K562 (cell line): ENCODE measurements around the gene KRTAP23-1. TPM values are rescaled to one million over a fixed set of nuclear protein-coding genes. Genes with fewer than 3 reads are reported as not detected.

Experiments
- ATAC-seq: fragments of 200-7000 bp; cut with Tn5 transposase; 3 replicates; pipeline ENCODE4 v1.9.1; 2020; ENCODE audit warnings: moderate library complexity
- BruUV-seq: library from RNA; stranded (reverse); fragments of 400-500 nt; replicated peaks from 2 replicates; lab custom pipeline; 2021; lab: Mats Ljungman, UMichigan
- CTCF ChIA-PET: fragments of 300-600 bp; formaldehyde crosslinking; extraction: SDS; loops from one replicate; lab custom pipeline; 2021; ENCODE audit warnings: low intra/inter-chr PET ratio; lab: Yijun Ruan, JAX
- POLR2A ChIA-PET: fragments of 300-600, 350-650 bp; sonication (Branson Sonifier 250); formaldehyde crosslinking; extraction: SDS; loops from one replicate; lab custom pipeline; 2021; ENCODE audit warnings: antibody characterized with exemption, inconsistent platforms; lab: Yijun Ruan, JAX
- DNase-seq, 4 experiments: peaks; one replicate each; pipeline versions ENCODE4 v3.0.0 to v3.0.0-alpha.2; 2011 to 2018; ENCODE audit warnings: low spot score in 3 of 4, mixed read lengths in 3 of 4; ENCODE audit errors: extremely low read depth in 1 of 4
- FAIRE-seq: peaks from 2 replicates; lab custom pipeline; 2011; peaks lifted over from hg19 to GRCh38; lab: Jason Lieb, UNC
- H2AFZ ChIP-seq: 2 replicates; pipeline ENCODE4 v1.6.0; 2011; ENCODE audit warnings: low read depth, low read length, control low read depth, inconsistent platforms
- H3K27ac ChIP-seq: fragments of 200-600 bp; 3 replicates; pipeline ENCODE4 v1.8.0; 2011; ENCODE audit warnings: low read depth, mild to moderate bottlenecking, control low read depth, inconsistent platforms, low read length, moderate library complexity, mixed read lengths; ENCODE audit errors: extremely low read depth
- H3K27me3 ChIP-seq, 2 experiments: fragments of 300-600 bp in 1 of 2; 2 replicates in 1 of 2; 3 replicates in 1 of 2; pipeline versions ENCODE4 v1.6.0 to v1.8.0; 2011; ENCODE audit warnings: inconsistent platforms in 2 of 2, low read length in 2 of 2, mild to moderate bottlenecking in 1 of 2, mixed read lengths in 1 of 2, moderate library complexity in 1 of 2; ENCODE audit not compliant: control insufficient read depth in 2 of 2, insufficient read depth in 2 of 2
- H3K36me3 ChIP-seq: fragments of 300-600 bp; 3 replicates; pipeline ENCODE4 v1.8.0; 2011; ENCODE audit warnings: mild to moderate bottlenecking, low read length, inconsistent platforms; ENCODE audit not compliant: control insufficient read depth, insufficient read depth
- H3K4me1 ChIP-seq, 2 experiments: fragments of 200-600 bp in 1 of 2; replicated peaks in 1 of 2; 2 replicates in 1 of 2; 3 replicates in 1 of 2; pipeline versions ENCODE4 v1.5.1 to v1.8.0; 2011; ENCODE audit warnings: inconsistent platforms in 2 of 2, low read length in 2 of 2, mild to moderate bottlenecking in 1 of 2, mixed read lengths in 1 of 2, moderate library complexity in 1 of 2; ENCODE audit not compliant: control insufficient read depth in 2 of 2, insufficient read depth in 2 of 2
- H3K4me2 ChIP-seq: 2 replicates; pipeline ENCODE4 v1.6.1; 2011; ENCODE audit warnings: low read length, control low read depth, inconsistent platforms, mixed read lengths; ENCODE audit not compliant: insufficient read depth
- H3K4me3 ChIP-seq: fragments of 200-600 bp; sonication (generic), shearing (Covaris generic); 2 replicates; pipeline ENCODE4 v1.5.1; 2016; ENCODE audit warnings: control low read depth, inconsistent platforms
- H3K79me2 ChIP-seq: fragments of 200-600 bp; 3 replicates; pipeline ENCODE4 v1.8.0; 2011; ENCODE audit warnings: low read length, inconsistent platforms; ENCODE audit not compliant: control insufficient read depth, insufficient read depth
- H3K9ac ChIP-seq, 2 experiments: 2 replicates each; pipeline versions ENCODE4 v1.6.0 to v1.6.1; 2011; ENCODE audit warnings: low read depth in 2 of 2, low read length in 2 of 2, control low read depth in 1 of 2, inconsistent platforms in 1 of 2, mild to moderate bottlenecking in 1 of 2, mixed read lengths in 1 of 2; ENCODE audit not compliant: insufficient read depth in 1 of 2
- H3K9me1 ChIP-seq: one replicate; pipeline ENCODE4 v1.6.0; 2011; ENCODE audit warnings: inconsistent platforms, mild to moderate bottlenecking, low read length, moderate library complexity; ENCODE audit not compliant: control insufficient read depth, insufficient read depth
- H3K9me3 ChIP-seq: replicated peaks from 2 replicates; pipeline ENCODE4 v1.5.1; 2011; ENCODE audit warnings: low read depth, low read length, inconsistent platforms; ENCODE audit not compliant: control insufficient read depth, insufficient read depth
- H4K20me1 ChIP-seq: replicated peaks from 2 replicates; pipeline ENCODE4 v1.6.1; 2011; ENCODE audit warnings: low read length, inconsistent platforms, mixed read lengths; ENCODE audit not compliant: control insufficient read depth, insufficient read depth
- E2F4 ChIP-seq: sonication (generic); formaldehyde crosslinking; IDR thresholded peaks from 2 replicates; pipeline ENCODE4 v1.8.0; 2022; ENCODE audit warnings: mild to moderate bottlenecking, low read depth, missing genetic modification reagents
- HDGF ChIP-seq: fragments of 450-650 bp; IDR thresholded peaks from 2 replicates; pipeline ENCODE4 v1.6.1; 2016
- HNRNPH1 ChIP-seq: fragments of 200-400 bp; formaldehyde crosslinking; optimal IDR thresholded peaks from 2 replicates; pipeline ENCODE3; 2017; ENCODE audit warnings: low read depth, mild to moderate bottlenecking, low read length, moderate library complexity
- HNRNPLL ChIP-seq: fragments of 200-400 bp; formaldehyde crosslinking; IDR thresholded peaks from 2 replicates; pipeline ENCODE4 v1.6.1; 2017; ENCODE audit warnings: low read length, low read depth, mild to moderate bottlenecking; ENCODE audit not compliant: poor library complexity, severe bottlenecking
- JUNB ChIP-seq: fragments of 450-650 bp; formaldehyde crosslinking; conservative IDR thresholded peaks from 2 replicates; pipeline ENCODE4 v1.4.0; 2020; ENCODE audit warnings: mild to moderate bottlenecking
- KLF16 ChIP-seq: IDR thresholded peaks from 2 replicates; pipeline ENCODE4 v1.6.1; 2016; ENCODE audit warnings: antibody characterized with exemption
- MAFG ChIP-seq: fragments of 450-650 bp; conservative IDR thresholded peaks from 2 replicates; pipeline ENCODE4 v1.6.1; 2016; ENCODE audit warnings: missing genetic modification characterization, missing compliant biosample characterization
- MEF2D ChIP-seq: conservative IDR thresholded peaks from 2 replicates; pipeline ENCODE4 v1.6.1; 2016; ENCODE audit warnings: low read depth, missing genetic modification characterization, missing compliant biosample characterization
- NFRKB ChIP-seq: fragments of 450-650 bp; IDR thresholded peaks from 2 replicates; pipeline ENCODE4 v1.6.1; 2016; ENCODE audit warnings: low read depth
- RNF2 ChIP-seq: sonication (generic); IDR thresholded peaks from 2 replicates; pipeline ENCODE4 v1.6.1; 2016
- SMARCA5 ChIP-seq: fragments of 450-650 bp; IDR thresholded peaks from 2 replicates; pipeline ENCODE4 v1.6.1; 2016
- TAF7 ChIP-seq: fragments of 450-650 bp; IDR thresholded peaks from 2 replicates; pipeline ENCODE4 v1.6.1; 2016; ENCODE audit warnings: missing genetic modification characterization, missing compliant biosample characterization
- ZC3H4 ChIP-seq: sonication (generic); formaldehyde crosslinking; IDR thresholded peaks from 2 replicates; pipeline ENCODE4 v1.9.0; 2021; ENCODE audit warnings: missing genetic modification reagents, borderline replicate concordance
- ZNF23 ChIP-seq: fragments of 250-450 bp; sonication (Bioruptor Pico); IDR thresholded peaks from 2 replicates; pipeline ENCODE4 v1.4.0; 2020; ENCODE audit warnings: mild to moderate bottlenecking
- ZNF511 ChIP-seq: sonication (generic); formaldehyde crosslinking; IDR thresholded peaks from 2 replicates; pipeline ENCODE4 v1.8.0; 2022; ENCODE audit warnings: mild to moderate bottlenecking, missing genetic modification reagents
- ZNF76 ChIP-seq: fragments of 250-450 bp; sonication (Bioruptor Pico); IDR thresholded peaks from 2 replicates; pipeline ENCODE4 v1.4.0; 2020; ENCODE audit warnings: mild to moderate bottlenecking, moderate library complexity, borderline replicate concordance
- WGBS: fragments of 100-300 bp; shearing (Covaris generic); methylation state at CpG from one replicate; pipeline ENCODE4 v1.1.6; 2016; ENCODE audit warnings: low coverage, mixed read lengths; ENCODE audit not compliant: insufficient coverage; ENCODE audit errors: missing lambda C conversion rate; 5-methylcytosine and 5-hydroxymethylcytosine counted together
- in situ Hi-C: fragments of 300-500 bp; cut with MboI; formaldehyde crosslinking; loops from 4 replicates; pipeline ENCODE4 v1.15.0; 2018; ENCODE audit warnings: inconsistent platforms, mixed read lengths
- intact Hi-C: fragments of 100-400 bp; cut with micrococcal nuclease; formaldehyde crosslinking; loops from 2 replicates; pipeline ENCODE4 v1.14.2; 2022
- polyA plus RNA-seq, 8 experiments: library from polyadenylated mRNA; depleted of rRNA in 4 of 8; stranded (reverse) in 5 of 8; unstranded in 3 of 8; fragments of >200 nt; fragmentation: Nextera tagmentation in 2 of 8; fragmentation: Illumina TruSeq in 1 of 8; extraction: Ambion mirVana in 2 of 8; extraction: Trizol in 1 of 8; gene quantifications; 2 replicates each; pipeline versions ENCODE4 v1.2.1 to v1.2.3, GENCODE V29; 2011 to 2014; ENCODE audit warnings: inconsistent platforms in 1 of 8, missing spikeins in 1 of 8
- total RNA-seq, 7 experiments: library from RNA; depleted of rRNA in 6 of 7; stranded (reverse); fragments of >200 nt in 6 of 7; fragmentation: Illumina TruSeq in 2 of 7; extraction: Trizol in 2 of 7; gene quantifications; 2 replicates each; pipeline versions ENCODE4 v1.2.1 to v1.2.3, GENCODE V29; 2011 to 2021; ENCODE audit warnings: low replicate concordance in 1 of 7
- TF ChIP-seq, protein P1 (sequence below): sonication (generic); formaldehyde crosslinking; IDR thresholded peaks from 2 replicates; pipeline ENCODE4 v1.8.1; 2023; ENCODE audit warnings: missing genetic modification reagents, mild to moderate bottlenecking, borderline replicate concordance
- TF ChIP-seq, protein P2 (sequence below): conservative IDR thresholded peaks from 2 replicates; pipeline ENCODE4 v1.6.1; 2011; ENCODE audit warnings: low read depth, mild to moderate bottlenecking, low read length; ENCODE audit not compliant: control insufficient read depth

The KRTAP23-1 gene
- total and polyA plus RNA-seq, 9 of the 15 experiments (the other 6 are each of a cell fraction or from before 2014, with no cell fraction given) = not detected

GRCh38 chr21:30382201-30382600, 33.8 kb upstream of the KRTAP23-1 start:
- Histone ChIP-seq H4K20me1 (no peaks in the 10 kb centered on the region), H3K27ac (no peak overlapping the region), H3K27me3 (no peaks in the 10 kb centered on the region), H3K4me1 (no peaks in the 10 kb centered on the region), H3K4me3 (no peak overlapping the region), H3K9me1 (no peaks in the 10 kb centered on the region), H3K36me3 (no peaks in the 10 kb centered on the region), H3K79me2 (no peaks in the 10 kb centered on the region), H3K9ac (no peak overlapping the region), H3K9me3 (peaks cover 3% of the 10 kb centered on the region), H2AFZ (no peak overlapping the region), H3K4me2 (no peak overlapping the region)
- whole genome bisulfite sequencing = 0% methylated on average over 1 of the region's 1 CpG
- intact Hi-C loops (no loop called here), in situ Hi-C loops (no loop called here)
- no TSS peak for BruUV-seq
- POLR2A ChIA-PET = no interaction called here
- CTCF ChIA-PET = no interaction called here
- ATAC-seq (no peak), FAIRE-seq (no peak), DNase-seq (no peak)
- no peak for TF ChIP-seq MAFG (tag)
- no peak for TF ChIP-seq HDGF
- TF ChIP-seq, protein P1, sequence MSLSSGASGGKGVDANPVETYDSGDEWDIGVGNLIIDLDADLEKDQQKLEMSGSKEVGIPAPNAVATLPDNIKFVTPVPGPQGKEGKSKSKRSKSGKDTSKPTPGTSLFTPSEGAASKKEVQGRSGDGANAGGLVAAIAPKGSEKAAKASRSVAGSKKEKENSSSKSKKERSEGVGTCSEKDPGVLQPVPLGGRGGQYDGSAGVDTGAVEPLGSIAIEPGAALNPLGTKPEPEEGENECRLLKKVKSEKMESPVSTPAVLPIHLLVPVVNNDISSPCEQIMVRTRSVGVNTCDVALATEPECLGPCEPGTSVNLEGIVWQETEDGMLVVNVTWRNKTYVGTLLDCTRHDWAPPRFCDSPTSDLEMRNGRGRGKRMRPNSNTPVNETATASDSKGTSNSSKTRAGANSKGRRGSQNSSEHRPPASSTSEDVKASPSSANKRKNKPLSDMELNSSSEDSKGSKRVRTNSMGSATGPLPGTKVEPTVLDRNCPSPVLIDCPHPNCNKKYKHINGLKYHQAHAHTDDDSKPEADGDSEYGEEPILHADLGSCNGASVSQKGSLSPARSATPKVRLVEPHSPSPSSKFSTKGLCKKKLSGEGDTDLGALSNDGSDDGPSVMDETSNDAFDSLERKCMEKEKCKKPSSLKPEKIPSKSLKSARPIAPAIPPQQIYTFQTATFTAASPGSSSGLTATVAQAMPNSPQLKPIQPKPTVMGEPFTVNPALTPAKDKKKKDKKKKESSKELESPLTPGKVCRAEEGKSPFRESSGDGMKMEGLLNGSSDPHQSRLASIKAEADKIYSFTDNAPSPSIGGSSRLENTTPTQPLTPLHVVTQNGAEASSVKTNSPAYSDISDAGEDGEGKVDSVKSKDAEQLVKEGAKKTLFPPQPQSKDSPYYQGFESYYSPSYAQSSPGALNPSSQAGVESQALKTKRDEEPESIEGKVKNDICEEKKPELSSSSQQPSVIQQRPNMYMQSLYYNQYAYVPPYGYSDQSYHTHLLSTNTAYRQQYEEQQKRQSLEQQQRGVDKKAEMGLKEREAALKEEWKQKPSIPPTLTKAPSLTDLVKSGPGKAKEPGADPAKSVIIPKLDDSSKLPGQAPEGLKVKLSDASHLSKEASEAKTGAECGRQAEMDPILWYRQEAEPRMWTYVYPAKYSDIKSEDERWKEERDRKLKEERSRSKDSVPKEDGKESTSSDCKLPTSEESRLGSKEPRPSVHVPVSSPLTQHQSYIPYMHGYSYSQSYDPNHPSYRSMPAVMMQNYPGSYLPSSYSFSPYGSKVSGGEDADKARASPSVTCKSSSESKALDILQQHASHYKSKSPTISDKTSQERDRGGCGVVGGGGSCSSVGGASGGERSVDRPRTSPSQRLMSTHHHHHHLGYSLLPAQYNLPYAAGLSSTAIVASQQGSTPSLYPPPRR (CRISPR knock-in tag) = no peak
- TF ChIP-seq ZNF76 = no peak
- TF ChIP-seq KLF16 = no peak
- TF ChIP-seq RNF2 = no peak
- TF ChIP-seq NFRKB = no peak
- TF ChIP-seq, protein P2, sequence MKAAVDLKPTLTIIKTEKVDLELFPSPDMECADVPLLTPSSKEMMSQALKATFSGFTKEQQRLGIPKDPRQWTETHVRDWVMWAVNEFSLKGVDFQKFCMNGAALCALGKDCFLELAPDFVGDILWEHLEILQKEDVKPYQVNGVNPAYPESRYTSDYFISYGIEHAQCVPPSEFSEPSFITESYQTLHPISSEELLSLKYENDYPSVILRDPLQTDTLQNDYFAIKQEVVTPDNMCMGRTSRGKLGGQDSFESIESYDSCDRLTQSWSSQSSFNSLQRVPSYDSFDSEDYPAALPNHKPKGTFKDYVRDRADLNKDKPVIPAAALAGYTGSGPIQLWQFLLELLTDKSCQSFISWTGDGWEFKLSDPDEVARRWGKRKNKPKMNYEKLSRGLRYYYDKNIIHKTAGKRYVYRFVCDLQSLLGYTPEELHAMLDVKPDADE = no peak
- TF ChIP-seq SMARCA5 = no peak
- no peak for TF ChIP-seq JUNB (CRISPR knock-in tag)
- no peak for TF ChIP-seq ZNF23
- TF ChIP-seq MEF2D (tag) = no peak
- no peak for TF ChIP-seq E2F4
- no peak for TF ChIP-seq HNRNPH1
- TF ChIP-seq TAF7 (tag) = no peak
- TF ChIP-seq ZC3H4 = no peak
- no peak for TF ChIP-seq ZNF511 (CRISPR knock-in tag)
- TF ChIP-seq HNRNPLL = no peak
